K562 (cell line): ENCODE measurements around the gene CTDNEP1. TPM values are rescaled to one million over a fixed set of nuclear protein-coding genes. Genes with fewer than 3 reads are reported as not detected.

Source experiments
- ATAC-seq: fragments of 200-7000 bp; cut with Tn5 transposase; 3 replicates; pipeline ENCODE4 v1.9.1; 2020; ENCODE audit warnings: moderate library complexity
- BruUV-seq: library from RNA; stranded (reverse); fragments of 400-500 nt; replicated peaks from 2 replicates; lab custom pipeline; 2021; lab: Mats Ljungman, UMichigan
- CTCF ChIA-PET: fragments of 300-600 bp; formaldehyde crosslinking; extraction: SDS; loops from one replicate; lab custom pipeline; 2021; ENCODE audit warnings: low intra/inter-chr PET ratio; lab: Yijun Ruan, JAX
- POLR2A ChIA-PET: fragments of 300-600, 350-650 bp; sonication (Branson Sonifier 250); formaldehyde crosslinking; extraction: SDS; loops from one replicate; lab custom pipeline; 2021; ENCODE audit warnings: antibody characterized with exemption, inconsistent platforms; lab: Yijun Ruan, JAX
- DNase-seq, 4 experiments: peaks; one replicate each; pipeline versions ENCODE4 v3.0.0 to v3.0.0-alpha.2; 2011 to 2018; ENCODE audit warnings: low spot score in 3 of 4, mixed read lengths in 3 of 4; ENCODE audit errors: extremely low read depth in 1 of 4
- FAIRE-seq: peaks from 2 replicates; lab custom pipeline; 2011; peaks lifted over from hg19 to GRCh38; lab: Jason Lieb, UNC
- H2AFZ ChIP-seq: 2 replicates; pipeline ENCODE4 v1.6.0; 2011; ENCODE audit warnings: low read depth, low read length, control low read depth, inconsistent platforms
- H3K27ac ChIP-seq: fragments of 200-600 bp; 3 replicates; pipeline ENCODE4 v1.8.0; 2011; ENCODE audit warnings: low read depth, mild to moderate bottlenecking, control low read depth, inconsistent platforms, low read length, moderate library complexity, mixed read lengths; ENCODE audit errors: extremely low read depth
- H3K27me3 ChIP-seq, 2 experiments: fragments of 300-600 bp in 1 of 2; 2 replicates in 1 of 2; 3 replicates in 1 of 2; pipeline versions ENCODE4 v1.6.0 to v1.8.0; 2011; ENCODE audit warnings: inconsistent platforms in 2 of 2, low read length in 2 of 2, mild to moderate bottlenecking in 1 of 2, mixed read lengths in 1 of 2, moderate library complexity in 1 of 2; ENCODE audit not compliant: control insufficient read depth in 2 of 2, insufficient read depth in 2 of 2
- H3K36me3 ChIP-seq: fragments of 300-600 bp; 3 replicates; pipeline ENCODE4 v1.8.0; 2011; ENCODE audit warnings: mild to moderate bottlenecking, low read length, inconsistent platforms; ENCODE audit not compliant: control insufficient read depth, insufficient read depth
- H3K4me1 ChIP-seq, 2 experiments: fragments of 200-600 bp in 1 of 2; replicated peaks in 1 of 2; 2 replicates in 1 of 2; 3 replicates in 1 of 2; pipeline versions ENCODE4 v1.5.1 to v1.8.0; 2011; ENCODE audit warnings: inconsistent platforms in 2 of 2, low read length in 2 of 2, mild to moderate bottlenecking in 1 of 2, mixed read lengths in 1 of 2, moderate library complexity in 1 of 2; ENCODE audit not compliant: control insufficient read depth in 2 of 2, insufficient read depth in 2 of 2
- H3K4me2 ChIP-seq: 2 replicates; pipeline ENCODE4 v1.6.1; 2011; ENCODE audit warnings: low read length, control low read depth, inconsistent platforms, mixed read lengths; ENCODE audit not compliant: insufficient read depth
- H3K4me3 ChIP-seq: fragments of 200-600 bp; sonication (generic), shearing (Covaris generic); 2 replicates; pipeline ENCODE4 v1.5.1; 2016; ENCODE audit warnings: control low read depth, inconsistent platforms
- H3K79me2 ChIP-seq: fragments of 200-600 bp; 3 replicates; pipeline ENCODE4 v1.8.0; 2011; ENCODE audit warnings: low read length, inconsistent platforms; ENCODE audit not compliant: control insufficient read depth, insufficient read depth
- H3K9ac ChIP-seq, 2 experiments: 2 replicates each; pipeline versions ENCODE4 v1.6.0 to v1.6.1; 2011; ENCODE audit warnings: low read depth in 2 of 2, low read length in 2 of 2, control low read depth in 1 of 2, inconsistent platforms in 1 of 2, mild to moderate bottlenecking in 1 of 2, mixed read lengths in 1 of 2; ENCODE audit not compliant: insufficient read depth in 1 of 2
- H3K9me1 ChIP-seq: one replicate; pipeline ENCODE4 v1.6.0; 2011; ENCODE audit warnings: inconsistent platforms, mild to moderate bottlenecking, low read length, moderate library complexity; ENCODE audit not compliant: control insufficient read depth, insufficient read depth
- H3K9me3 ChIP-seq: replicated peaks from 2 replicates; pipeline ENCODE4 v1.5.1; 2011; ENCODE audit warnings: low read depth, low read length, inconsistent platforms; ENCODE audit not compliant: control insufficient read depth, insufficient read depth
- H4K20me1 ChIP-seq: replicated peaks from 2 replicates; pipeline ENCODE4 v1.6.1; 2011; ENCODE audit warnings: low read length, inconsistent platforms, mixed read lengths; ENCODE audit not compliant: control insufficient read depth, insufficient read depth
- FOXA3 ChIP-seq, 2 experiments: fragments of 450-650 bp in 1 of 2; sonication (generic) in 1 of 2; formaldehyde crosslinking; IDR thresholded peaks in 1 of 2; conservative IDR thresholded peaks in 1 of 2; 2 replicates each; pipeline versions ENCODE4 v1.4.0 to v1.8.0; 2020 to 2022; ENCODE audit warnings: mild to moderate bottlenecking in 2 of 2, missing genetic modification reagents in 1 of 2
- GMEB1 ChIP-seq: fragments of 250-450 bp; sonication (Bioruptor Pico); IDR thresholded peaks from 2 replicates; pipeline ENCODE4 v1.4.0; 2020; ENCODE audit warnings: mild to moderate bottlenecking
- MCM3 ChIP-seq: fragments of 450-650 bp; IDR thresholded peaks from 2 replicates; pipeline ENCODE4 v1.6.1; 2016
- NR4A1 ChIP-seq, 2 experiments: fragments of 250-450 bp in 1 of 2; fragments of 450-650 bp in 1 of 2; sonication (Bioruptor Pico) in 1 of 2; IDR thresholded peaks; 2 replicates each; pipeline versions ENCODE4 v1.4.0 to v1.6.1; 2016 to 2020; ENCODE audit warnings: mild to moderate bottlenecking in 2 of 2, missing compliant biosample characterization in 1 of 2, missing genetic modification characterization in 1 of 2, moderate library complexity in 1 of 2
- PCBP2 ChIP-seq: fragments of 200-400 bp; formaldehyde crosslinking; IDR thresholded peaks from 2 replicates; pipeline ENCODE4 v1.6.1; 2018; ENCODE audit warnings: low read length, low read depth, mild to moderate bottlenecking, moderate library complexity; ENCODE audit not compliant: poor library complexity, severe bottlenecking
- PTRF ChIP-seq: fragments of 450-650 bp; IDR thresholded peaks from 2 replicates; pipeline ENCODE4 v1.6.1; 2016; ENCODE audit warnings: mild to moderate bottlenecking, missing genetic modification characterization, missing compliant biosample characterization
- RBM14 ChIP-seq: fragments of 200-400 bp; formaldehyde crosslinking; IDR thresholded peaks from 2 replicates; pipeline ENCODE4 v1.6.1; 2018; ENCODE audit warnings: low read depth, mild to moderate bottlenecking, low read length, moderate library complexity, borderline replicate concordance; ENCODE audit not compliant: insufficient read depth
- SRSF3 ChIP-seq: fragments of 200-400 bp; formaldehyde crosslinking; IDR thresholded peaks from 2 replicates; pipeline ENCODE4 v1.6.1; 2016; ENCODE audit warnings: mild to moderate bottlenecking, low read length, moderate library complexity; ENCODE audit not compliant: insufficient read depth
- STAG1 ChIP-seq: sonication (generic); formaldehyde crosslinking; IDR thresholded peaks from 2 replicates; pipeline ENCODE4 v1.5.0; 2020; ENCODE audit warnings: missing genetic modification reagents, borderline replicate concordance
- TAF1 ChIP-seq: IDR thresholded peaks from 2 replicates; pipeline ENCODE4 v1.6.1; 2011; ENCODE audit warnings: mild to moderate bottlenecking, low read length, moderate library complexity; ENCODE audit not compliant: insufficient read depth, control insufficient read depth, severe bottlenecking; ENCODE audit errors: extremely low read depth
- WHSC1 ChIP-seq: IDR thresholded peaks from one replicate; pipeline ENCODE4 v1.6.1; 2012; ENCODE audit warnings: low read length, control low read depth, inconsistent platforms
- YY1 ChIP-seq, 3 experiments: IDR thresholded peaks; 2 replicates each; pipeline ENCODE4 v1.6.1; 2011; ENCODE audit warnings: low read length in 2 of 3, mild to moderate bottlenecking in 2 of 3, moderate library complexity in 2 of 3, borderline replicate concordance in 1 of 3, control low read depth in 1 of 3, low read depth in 1 of 3; ENCODE audit not compliant: insufficient read depth in 3 of 3, insufficient replicate concordance in 2 of 3, control insufficient read depth in 1 of 3, insufficient read length in 1 of 3; ENCODE audit errors: extremely low read depth in 1 of 3
- ZNF384 ChIP-seq: IDR thresholded peaks from 2 replicates; pipeline ENCODE4 v1.6.1; 2012; ENCODE audit warnings: low read depth, low read length, improper control_type of control experiment
- ZNF764 ChIP-seq: fragments of 250-450 bp; sonication (Bioruptor Pico); IDR thresholded peaks from 2 replicates; pipeline ENCODE4 v1.4.0; 2020; ENCODE audit warnings: low read depth, mild to moderate bottlenecking, moderate library complexity
- WGBS: fragments of 100-300 bp; shearing (Covaris generic); methylation state at CpG from one replicate; pipeline ENCODE4 v1.1.6; 2016; ENCODE audit warnings: low coverage, mixed read lengths; ENCODE audit not compliant: insufficient coverage; ENCODE audit errors: missing lambda C conversion rate; 5-methylcytosine and 5-hydroxymethylcytosine counted together
- in situ Hi-C: fragments of 300-500 bp; cut with MboI; formaldehyde crosslinking; loops from 4 replicates; pipeline ENCODE4 v1.15.0; 2018; ENCODE audit warnings: inconsistent platforms, mixed read lengths
- intact Hi-C: fragments of 100-400 bp; cut with micrococcal nuclease; formaldehyde crosslinking; loops from 2 replicates; pipeline ENCODE4 v1.14.2; 2022
- polyA plus RNA-seq, 8 experiments: library from polyadenylated mRNA; depleted of rRNA in 4 of 8; stranded (reverse) in 5 of 8; unstranded in 3 of 8; fragments of >200 nt; fragmentation: Nextera tagmentation in 2 of 8; fragmentation: Illumina TruSeq in 1 of 8; extraction: Ambion mirVana in 2 of 8; extraction: Trizol in 1 of 8; gene quantifications; 2 replicates each; pipeline versions ENCODE4 v1.2.1 to v1.2.3, GENCODE V29; 2011 to 2014; ENCODE audit warnings: inconsistent platforms in 1 of 8, missing spikeins in 1 of 8
- total RNA-seq, 7 experiments: library from RNA; depleted of rRNA in 6 of 7; stranded (reverse); fragments of >200 nt in 6 of 7; fragmentation: Illumina TruSeq in 2 of 7; extraction: Trizol in 2 of 7; gene quantifications; 2 replicates each; pipeline versions ENCODE4 v1.2.1 to v1.2.3, GENCODE V29; 2011 to 2021; ENCODE audit warnings: low replicate concordance in 1 of 7
- TF ChIP-seq, protein P1 (sequence below): IDR thresholded peaks from 3 replicates; pipeline ENCODE4 v1.6.1; 2011; ENCODE audit warnings: borderline replicate concordance, mild to moderate bottlenecking; ENCODE audit not compliant: insufficient read length, insufficient read depth
- TF ChIP-seq, protein P2 (sequence below): fragments of 250-450 bp; sonication (Bioruptor Pico); IDR thresholded peaks from 2 replicates; pipeline ENCODE4 v1.8.0; 2022; ENCODE audit warnings: moderate library complexity, mild to moderate bottlenecking, inconsistent platforms

The CTDNEP1 gene
- total and polyA plus RNA-seq, 9 of the 15 experiments (the other 6 are each of a cell fraction or from before 2014, with no cell fraction given): 10.7 to 150 (median 28.5) TPM

DNA sequence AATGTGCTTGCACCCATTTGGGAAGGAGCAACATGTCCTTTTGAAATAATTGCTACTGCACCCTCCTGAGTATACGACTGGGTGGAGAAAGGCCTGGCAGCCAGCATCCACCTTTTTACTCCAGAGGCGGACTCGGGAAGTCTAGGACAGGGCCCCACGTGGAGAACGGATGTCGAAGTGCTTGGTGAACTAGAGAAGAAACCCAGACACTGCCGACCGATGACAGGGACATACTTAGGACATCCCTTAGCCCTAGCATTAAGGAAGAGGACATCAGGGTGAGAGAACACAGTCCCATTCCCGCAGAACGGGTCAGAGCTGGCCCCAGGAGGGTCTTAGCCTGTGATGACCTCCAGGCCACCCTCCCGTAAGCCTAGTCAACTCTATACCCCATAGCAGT is 39.2 kb upstream of the CTDNEP1 start:
- no peaks in the 10 kb centered on the region for H3K36me3 ChIP-seq
- TF ChIP-seq SRSF3 (no peak), WHSC1 (no peak), PCBP2 (no peak), YY1 (IDR thresholded peaks at IDR 0.05; ENCODE audit: borderline replicate concordance in 1 of 3, control insufficient read depth in 1 of 3, extremely low read depth in 1 of 3, insufficient read depth in 3 of 3, insufficient read length in 1 of 3, insufficient replicate concordance in 2 of 3, low read depth in 1 of 3, low read length in 2 of 3) (no peak), FOXA3 (CRISPR knock-in tag; conservative IDR thresholded peaks at IDR 0.05 in 1 of 2, IDR thresholded peaks at IDR 0.05 in 1 of 2) (no peak), NR4A1 (CRISPR knock-in tag; IDR thresholded peaks at IDR 0.05) (no peak), NR4A1 (tag; IDR thresholded peaks at IDR 0.05) (no peak), PTRF (tag) (no peak), STAG1 (CRISPR knock-in tag) (no peak), ZNF384 (no peak), RBM14 (no peak), ZNF764 (CRISPR knock-in tag) (no peak), GMEB1 (CRISPR knock-in tag) (no peak), MCM3 (no peak), TAF1 (no peak)
- TF ChIP-seq, protein P1, sequence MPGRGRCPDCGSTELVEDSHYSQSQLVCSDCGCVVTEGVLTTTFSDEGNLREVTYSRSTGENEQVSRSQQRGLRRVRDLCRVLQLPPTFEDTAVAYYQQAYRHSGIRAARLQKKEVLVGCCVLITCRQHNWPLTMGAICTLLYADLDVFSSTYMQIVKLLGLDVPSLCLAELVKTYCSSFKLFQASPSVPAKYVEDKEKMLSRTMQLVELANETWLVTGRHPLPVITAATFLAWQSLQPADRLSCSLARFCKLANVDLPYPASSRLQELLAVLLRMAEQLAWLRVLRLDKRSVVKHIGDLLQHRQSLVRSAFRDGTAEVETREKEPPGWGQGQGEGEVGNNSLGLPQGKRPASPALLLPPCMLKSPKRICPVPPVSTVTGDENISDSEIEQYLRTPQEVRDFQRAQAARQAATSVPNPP: no peak
- TF ChIP-seq, protein P2, sequence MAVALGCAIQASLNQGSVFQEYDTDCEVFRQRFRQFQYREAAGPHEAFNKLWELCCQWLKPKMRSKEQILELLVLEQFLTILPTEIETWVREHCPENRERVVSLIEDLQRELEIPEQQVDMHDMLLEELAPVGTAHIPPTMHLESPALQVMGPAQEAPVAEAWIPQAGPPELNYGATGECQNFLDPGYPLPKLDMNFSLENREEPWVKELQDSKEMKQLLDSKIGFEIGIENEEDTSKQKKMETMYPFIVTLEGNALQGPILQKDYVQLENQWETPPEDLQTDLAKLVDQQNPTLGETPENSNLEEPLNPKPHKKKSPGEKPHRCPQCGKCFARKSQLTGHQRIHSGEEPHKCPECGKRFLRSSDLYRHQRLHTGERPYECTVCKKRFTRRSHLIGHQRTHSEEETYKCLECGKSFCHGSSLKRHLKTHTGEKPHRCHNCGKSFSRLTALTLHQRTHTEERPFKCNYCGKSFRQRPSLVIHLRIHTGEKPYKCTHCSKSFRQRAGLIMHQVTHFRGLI: no peak

More for the DNA sequence above, 39.2 kb upstream of the CTDNEP1 start:
- CTCF ChIA-PET: no interaction called here
- FAIRE-seq (no peak), ATAC-seq (no peak), DNase-seq (no peak)
- Histone ChIP-seq H3K4me1 (peaks cover 11 to 43% of the 10 kb centered on the region in 2 experiments), H3K9me3 (no peaks in the 10 kb centered on the region), H3K4me3 (no peak overlapping the region), H3K27me3 (no peaks in the 10 kb centered on the region), H3K9me1 (no peaks in the 10 kb centered on the region), H3K9ac (no peak overlapping the region; a peak in 1 of 4 replicates), H3K27ac (no peak overlapping the region), H4K20me1 (no peaks in the 10 kb centered on the region), H3K4me2 (no peak overlapping the region), H2AFZ (no peak overlapping the region), H3K79me2 (no peaks in the 10 kb centered on the region)
- intact Hi-C loops: no loop called here
- in situ Hi-C loops: no loop called here
- POLR2A ChIA-PET: interaction anchor here (0.6 to 1.0 kb wide), 3 partner anchors 34 to 286 kb away, joined by 3 to 5 read pairs (median 3); no protein-coding TSS in a partner anchor
- 27% methylated on average over 10 of the region's 11 CpGs for WGBS
- no TSS peak for BruUV-seq
